ENCODE results near the gene MARK3.
"Not testable (repeated sequence)": the region's sequence is repeated elsewhere in the genome, so short reads cannot be mapped to it uniquely, and the experiment has no call there.

The MARK3 gene

DNA sequence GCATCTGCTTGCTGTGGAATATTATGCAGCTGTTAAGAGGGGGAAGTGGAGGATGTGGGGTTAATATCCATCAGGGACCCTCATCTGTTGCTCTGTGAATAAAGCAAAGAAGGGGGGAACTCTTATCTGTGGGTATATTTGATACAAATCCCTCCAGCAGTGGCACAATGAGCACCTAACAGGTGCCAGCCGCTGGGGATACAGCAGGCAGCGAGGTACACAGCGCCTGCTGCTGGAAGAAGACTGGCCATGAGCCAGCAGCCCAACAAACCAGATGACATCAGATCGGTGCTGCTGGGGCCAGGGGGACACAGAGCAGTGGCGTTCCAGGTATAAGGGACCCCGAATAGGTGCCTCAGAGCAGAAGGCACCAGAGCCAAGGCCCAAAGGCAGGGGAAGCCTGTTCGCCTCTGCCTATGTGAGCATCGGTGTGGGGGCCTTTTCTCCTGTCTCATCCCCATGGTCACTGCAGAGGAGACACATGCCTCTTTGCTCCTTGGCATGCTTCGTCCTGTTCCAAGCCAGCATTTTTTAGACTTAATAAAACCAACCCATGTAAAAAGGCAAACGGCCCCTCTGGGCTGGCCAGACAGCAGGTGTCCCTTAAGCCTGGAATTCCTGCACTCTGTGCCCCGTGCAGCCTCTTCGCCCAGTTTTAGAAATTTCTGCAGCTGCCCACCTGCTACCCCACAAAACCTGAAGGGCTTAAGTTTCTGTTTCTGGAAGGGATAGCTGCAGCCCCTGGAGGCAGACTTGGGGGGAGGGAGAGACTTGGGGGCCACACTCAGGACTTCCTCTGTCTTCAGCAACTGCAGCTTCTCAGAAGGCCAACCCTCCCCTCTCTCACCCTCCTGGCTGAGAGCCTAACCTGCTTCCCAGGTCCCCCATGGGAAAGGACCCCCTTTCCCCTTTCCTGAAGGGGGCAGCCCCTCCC, 139.1 kb downstream of the MARK3 start:
- H3K4me3 ChIP-seq (replicated peaks; ENCODE audit: low read depth, low read length), result no peak overlapping the region
- no peak for DNase-seq (ENCODE audit: low read depth)
- TF ChIP-seq CTCF (IDR thresholded peaks at IDR 0.05; ENCODE audit: low read length, missing control alignments), result no peak

DNA sequence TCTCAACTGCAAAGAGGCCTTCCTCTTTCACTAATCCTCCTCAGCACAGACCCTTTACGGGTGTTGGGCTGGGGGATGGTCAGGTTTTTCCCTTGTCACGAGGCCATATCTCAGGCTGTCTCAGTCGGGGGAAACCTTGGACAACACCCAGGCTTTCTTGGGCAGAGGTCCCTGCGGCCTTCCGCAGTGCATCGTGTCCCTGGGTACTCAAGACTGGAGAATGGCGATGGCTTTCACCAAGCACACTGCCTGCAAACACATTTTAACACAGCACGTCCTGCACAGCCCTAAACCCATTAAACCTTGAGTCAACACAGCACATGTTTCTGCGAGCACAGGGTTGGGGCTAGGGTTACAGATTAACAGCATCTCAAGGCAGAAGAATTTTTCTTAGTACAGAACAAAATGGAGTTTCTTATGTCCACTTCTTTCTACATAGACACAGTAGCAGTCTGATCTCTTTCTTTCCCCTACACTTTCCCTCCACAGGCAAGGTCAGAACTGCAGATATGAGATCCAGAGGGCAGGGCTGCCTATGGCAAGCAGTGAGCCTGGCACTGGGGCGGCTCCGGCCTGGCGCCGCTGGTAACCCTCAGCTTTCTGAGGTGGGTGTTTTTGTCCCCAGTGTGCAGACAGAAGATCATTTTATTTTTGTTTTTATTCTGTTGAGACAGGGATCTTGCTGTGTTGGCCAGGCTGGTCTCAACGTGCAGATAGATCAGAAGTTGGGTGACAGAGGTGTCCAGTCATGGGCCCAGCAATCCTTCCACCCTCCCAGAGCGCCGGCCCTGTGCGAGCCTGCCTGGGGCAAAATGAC, 140.4 kb downstream of the MARK3 start:
- H3K4me3 ChIP-seq (replicated peaks; ENCODE audit: low read depth, low read length); DNase-seq (ENCODE audit: low read depth): not testable (repeated sequence)

- no peak overlapping the region for H3K4me3 ChIP-seq (replicated peaks; ENCODE audit: low read depth, low read length)
- no peak for TF ChIP-seq CTCF (IDR thresholded peaks at IDR 0.05; ENCODE audit: low read length, missing control alignments)
- DNase-seq (ENCODE audit: low read depth), result no peak
Measured at GRCh38 chr14:103526247-103526913, 141.2 kb downstream of the MARK3 start.

GRCh38 chr14:103526914-103527248, 141.7 kb downstream of the MARK3 start:
- H3K4me3 ChIP-seq (replicated peaks; ENCODE audit: low read depth, low read length), result no peak overlapping the region
- DNase-seq (ENCODE audit: low read depth), result no peak
- TF ChIP-seq CTCF (IDR thresholded peaks at IDR 0.05; ENCODE audit: low read length, missing control alignments), result no peak

DNA sequence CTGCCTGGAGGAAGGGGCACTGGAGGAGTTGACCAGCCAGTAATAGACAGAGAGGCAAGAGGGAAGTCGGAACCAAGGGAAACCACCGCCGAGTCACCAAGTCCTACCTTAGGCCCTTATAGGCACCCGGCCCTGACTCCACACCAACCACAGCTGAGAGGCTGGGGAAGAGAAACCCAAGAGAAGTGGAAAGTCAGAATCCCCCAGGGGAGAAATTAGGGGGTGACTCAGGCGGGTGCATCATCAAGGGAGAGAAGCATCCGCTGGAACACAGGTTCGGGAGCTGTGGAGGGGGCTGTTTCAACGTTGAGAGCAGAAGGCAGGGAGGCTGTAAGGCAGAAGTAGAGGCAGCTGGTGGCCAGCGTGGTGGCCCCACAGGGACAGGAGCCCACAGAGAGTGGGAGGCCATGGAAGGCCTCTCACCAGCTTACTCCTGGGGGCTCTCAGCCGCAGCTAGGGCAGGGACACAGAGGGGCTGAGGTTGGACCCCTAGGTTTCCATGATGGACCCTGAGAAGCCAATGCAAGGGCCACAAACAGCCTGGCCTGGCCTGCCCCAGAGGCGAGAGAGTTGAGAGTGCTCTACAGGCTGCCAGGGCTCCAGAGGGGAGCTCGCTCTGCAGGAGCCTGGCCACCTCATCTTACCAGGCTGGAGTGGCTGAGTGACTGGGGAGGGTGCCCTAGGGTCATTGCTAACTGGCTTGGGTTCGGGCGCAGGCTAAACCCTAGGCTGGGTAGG, 142.4 kb downstream of the MARK3 start:
- DNase-seq (ENCODE audit: low read depth), result no peak
- H3K4me3 ChIP-seq (replicated peaks; ENCODE audit: low read depth, low read length), result peak overlapping the region; percentile 90
- no peak for TF ChIP-seq CTCF (IDR thresholded peaks at IDR 0.05; ENCODE audit: low read length, missing control alignments)

- DNase-seq (ENCODE audit: low read depth), result no peak
- no peak for TF ChIP-seq CTCF (IDR thresholded peaks at IDR 0.05; ENCODE audit: low read length, missing control alignments)
- peak overlapping the region; percentile 90 for H3K4me3 ChIP-seq (replicated peaks; ENCODE audit: low read depth, low read length)
Measured at GRCh38 chr14:103528146-103528586, 143.0 kb downstream of the MARK3 start.
